Subcutaneous abdominal adipose tissue (tissue), 5 donors: Measurements from ENCODE around the gene DNAJA4.

Experiments used
- H3K27ac ChIP-seq: one replicate; pipeline ENCODE4 v1.7.0; 2013; ENCODE audit warnings: low read depth, mild to moderate bottlenecking, inconsistent platforms, low read length, moderate library complexity
- H3K27me3 ChIP-seq, 5 donors: one replicate each; pipeline ENCODE4 v1.7.0; 2013; ENCODE audit warnings: low read length in 5 of 5, inconsistent platforms in 1 of 5; ENCODE audit not compliant: control insufficient read depth in 5 of 5, insufficient read depth in 4 of 5
- H3K36me3 ChIP-seq, 5 donors: one replicate each; pipeline ENCODE4 v1.7.0; 2013; ENCODE audit warnings: low read length in 5 of 5; ENCODE audit not compliant: control insufficient read depth in 5 of 5, insufficient read depth in 5 of 5
- H3K4me1 ChIP-seq, 5 donors: one replicate each; pipeline ENCODE4 v1.7.0; 2013; ENCODE audit warnings: low read length in 5 of 5, mild to moderate bottlenecking in 3 of 5, moderate library complexity in 1 of 5; ENCODE audit not compliant: control insufficient read depth in 5 of 5, insufficient read depth in 5 of 5
- H3K4me3 ChIP-seq, 5 donors: one replicate each; pipeline ENCODE4 v1.7.0; 2013; ENCODE audit warnings: low read length in 5 of 5, low read depth in 1 of 5
- H3K9ac ChIP-seq, 5 donors: one replicate each; pipeline ENCODE4 v1.7.0; 2013; ENCODE audit warnings: low read length in 5 of 5, mild to moderate bottlenecking in 4 of 5, moderate library complexity in 3 of 5
- H3K9me3 ChIP-seq, 5 donors: one replicate each; pipeline ENCODE4 v1.7.0; 2013; ENCODE audit warnings: low read length in 5 of 5; ENCODE audit not compliant: control insufficient read depth in 5 of 5
- donor health status: healthy.
- donor health status: healthy.
- donor health status: healthy.
- donor health status: healthy.
- donor health status: healthy.

DNAJA4 gene

DNA sequence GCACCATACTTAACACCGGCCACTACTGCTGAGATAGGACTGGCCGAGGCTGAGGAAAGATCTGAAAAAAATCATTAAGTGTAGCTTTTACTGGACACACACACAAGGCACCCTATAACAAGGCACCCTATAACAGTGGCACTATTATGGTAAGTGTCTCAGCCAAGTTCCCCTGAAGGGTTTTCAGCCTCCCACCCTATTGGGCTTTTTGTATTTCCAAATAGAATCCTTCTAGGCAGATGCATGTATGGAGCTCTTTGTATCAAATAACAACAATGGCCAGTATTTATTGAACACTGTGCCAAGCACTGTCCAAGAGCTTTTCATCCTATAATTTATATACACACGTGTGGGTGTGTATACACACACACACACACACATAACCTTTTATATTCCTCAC, 6.7 kb upstream of the DNAJA4 start:
- Histone ChIP-seq H3K27me3 (no peaks in the 10 kb centered on the region), H3K36me3 (no peaks in the 10 kb centered on the region), H3K9me3 (no peaks in the 10 kb centered on the region), H3K4me1 (no peaks in the 10 kb centered on the region), H3K4me3 (no peak overlapping the region), H3K9ac (no peak overlapping the region), H3K27ac (no peak overlapping the region)

DNA sequence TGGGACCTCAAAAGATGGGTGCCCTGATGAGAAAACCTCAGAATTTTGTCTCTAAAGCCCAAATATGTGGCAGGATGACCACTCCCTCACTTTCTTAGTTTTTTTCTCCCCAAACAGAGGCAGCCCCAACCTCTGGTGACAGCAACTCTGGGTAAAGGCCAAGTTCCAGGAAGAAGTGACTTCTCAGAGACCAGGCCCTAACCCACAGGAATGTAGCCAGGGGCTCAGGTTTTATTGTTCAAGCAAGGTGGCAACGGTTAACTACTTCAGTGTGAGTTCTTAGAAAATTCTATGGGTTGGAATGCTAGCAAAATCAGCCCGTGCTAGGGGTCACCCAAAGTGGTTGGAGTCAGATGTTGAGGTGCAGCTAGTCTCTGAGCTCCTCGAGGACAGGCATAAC, 5.1 kb upstream of the DNAJA4 start:
- Histone ChIP-seq H3K4me3 (no peak overlapping the region), H3K36me3 (no peaks in the 10 kb centered on the region), H3K9ac (no peak overlapping the region), H3K4me1 (peaks cover 0 to 8% (median 0%) of the 10 kb centered on the region in 5 donors), H3K27me3 (no peaks in the 10 kb centered on the region), H3K27ac (no peak overlapping the region), H3K9me3 (no peaks in the 10 kb centered on the region)

- Histone ChIP-seq H3K4me1 (peaks cover 0 to 18% (median 9%) of the 10 kb centered on the region in 5 donors), H3K36me3 (no peaks in the 10 kb centered on the region), H3K27ac (no peak overlapping the region), H3K9ac (no peak overlapping the region), H3K27me3 (no peaks in the 10 kb centered on the region), H3K4me3 (no peak overlapping the region), H3K9me3 (no peaks in the 10 kb centered on the region)
Observed at GRCh38 chr15:78260489-78260888, 3.9 kb upstream of the DNAJA4 start.

DNA sequence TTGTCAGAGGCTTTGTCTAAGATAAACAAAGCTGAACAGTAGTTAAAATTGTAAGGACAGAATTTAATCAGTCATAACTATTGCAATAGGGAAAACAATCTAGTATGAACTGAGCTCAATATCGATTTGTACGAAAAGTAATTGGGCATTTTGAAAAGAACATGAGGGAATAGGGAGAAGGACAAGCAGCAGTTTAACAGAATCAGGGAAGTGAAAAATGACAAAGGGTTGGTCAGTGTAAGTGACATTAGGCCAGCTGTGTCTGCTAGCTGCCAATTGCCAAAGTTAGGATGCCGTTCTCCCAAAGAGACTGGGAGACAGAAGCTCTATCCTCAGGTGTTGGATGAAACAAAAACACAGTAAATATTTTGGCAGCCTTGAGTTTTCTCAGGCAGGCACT, 3.3 kb upstream of the DNAJA4 start:
- H3K4me1 ChIP-seq, result peaks cover 2 to 23% (median 14%) of the 10 kb centered on the region in 5 donors
- no peak overlapping the region for H3K9ac ChIP-seq
- no peak overlapping the region for H3K27ac ChIP-seq
- no peaks in the 10 kb centered on the region for H3K36me3 ChIP-seq
- no peaks in the 10 kb centered on the region for H3K27me3 ChIP-seq
- H3K4me3 ChIP-seq, result no peak overlapping the region
- no peaks in the 10 kb centered on the region for H3K9me3 ChIP-seq

DNA sequence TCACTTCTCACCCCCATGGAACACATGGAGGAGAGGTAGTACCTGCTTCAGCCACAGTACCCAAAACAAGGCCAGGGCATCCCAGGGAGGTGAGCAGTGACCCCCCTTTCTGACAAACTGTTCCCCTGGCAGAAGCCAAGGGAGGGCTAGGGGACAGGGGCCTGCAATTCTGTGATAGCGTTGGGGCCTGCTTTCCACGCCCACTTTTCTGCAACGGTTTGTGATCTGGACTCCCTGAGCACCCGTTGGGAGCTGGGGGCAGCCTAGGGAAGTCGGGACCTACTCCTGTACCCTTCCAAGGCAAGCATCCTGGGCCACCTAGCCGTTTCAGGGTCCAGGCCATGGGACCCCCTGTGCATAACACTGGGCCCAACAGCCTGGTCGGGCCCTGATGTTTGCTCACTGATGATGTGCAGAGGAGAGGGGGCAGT, 996 bp upstream of the DNAJA4 start:
- H3K27ac ChIP-seq, result no peak overlapping the region

GRCh38 chr15:78263907-78264303, 457 bp upstream of the DNAJA4 start:
- peak overlapping the region; percentile 70 for H3K27ac ChIP-seq
- H3K9ac ChIP-seq, result peak overlapping the region in 4 of 5 donors; percentile 59 to 79 (median 68)
- H3K9me3 ChIP-seq, result no peaks in the 10 kb centered on the region
- H3K4me3 ChIP-seq, result peak overlapping the region; percentile 31 to 78 (median 55)
- peaks cover 3 to 25% (median 17%) of the 10 kb centered on the region in 5 donors for H3K4me1 ChIP-seq
- H3K36me3 ChIP-seq, result no peaks in the 10 kb centered on the region
- H3K27me3 ChIP-seq, result no peaks in the 10 kb centered on the region

More for the DNA sequence above, 996 bp upstream of the DNAJA4 start:
- Histone ChIP-seq H3K27me3 (no peaks in the 10 kb centered on the region), H3K36me3 (no peaks in the 10 kb centered on the region), H3K9me3 (no peaks in the 10 kb centered on the region), H3K4me1 (peaks cover 3 to 25% (median 17%) of the 10 kb centered on the region in 5 donors), H3K4me3 (peak overlapping the region in 2 of 5 donors; percentile 31 to 55), H3K9ac (no peak overlapping the region)

GRCh38 chr15:78265137-78265460, 737 bp downstream of the DNAJA4 start:
- Histone ChIP-seq H3K9ac (peak overlapping the region; percentile 66 to 88 (median 85)), H3K9me3 (no peaks in the 10 kb centered on the region), H3K27me3 (no peaks in the 10 kb centered on the region), H3K27ac (peak overlapping the region; percentile 31), H3K4me1 (peaks cover 3 to 25% (median 17%) of the 10 kb centered on the region in 5 donors), H3K4me3 (peak overlapping the region; percentile 71 to 82 (median 78)), H3K36me3 (no peaks in the 10 kb centered on the region)

- H3K9me3 ChIP-seq, result no peaks in the 10 kb centered on the region
- H3K27ac ChIP-seq, result peak overlapping the region; percentile 31
- H3K27me3 ChIP-seq, result no peaks in the 10 kb centered on the region
- peaks cover 0 to 3% (median 0%) of the 10 kb centered on the region in 5 donors for H3K36me3 ChIP-seq
- peak overlapping the region in 4 of 5 donors; percentile 76 to 82 (median 80) for H3K4me3 ChIP-seq
- H3K9ac ChIP-seq, result peak overlapping the region in 3 of 5 donors; percentile 82 to 88 (median 85)
- H3K4me1 ChIP-seq, result peaks cover 3 to 25% (median 17%) of the 10 kb centered on the region in 5 donors
Observed at GRCh38 chr15:78265752-78266224, 1.4 kb downstream of the DNAJA4 start.

- Histone ChIP-seq H3K4me1 (peaks cover 3 to 25% (median 17%) of the 10 kb centered on the region in 5 donors), H3K27ac (peak overlapping the region; percentile 13), H3K9ac (no peak overlapping the region), H3K27me3 (no peaks in the 10 kb centered on the region), H3K4me3 (peak overlapping the region in 2 of 5 donors; percentile 76 to 78), H3K36me3 (peaks cover 0 to 7% (median 2%) of the 10 kb centered on the region in 5 donors), H3K9me3 (no peaks in the 10 kb centered on the region)
Observed at GRCh38 chr15:78266229-78266628, 1.9 kb downstream of the DNAJA4 start.

- Histone ChIP-seq H3K27me3 (no peaks in the 10 kb centered on the region), H3K36me3 (peaks cover 0 to 7% (median 4%) of the 10 kb centered on the region in 5 donors), H3K9ac (no peak overlapping the region), H3K27ac (no peak overlapping the region), H3K4me3 (no peak overlapping the region), H3K4me1 (peaks cover 3 to 25% (median 17%) of the 10 kb centered on the region in 5 donors), H3K9me3 (no peaks in the 10 kb centered on the region)
Observed at GRCh38 chr15:78266806-78267205, 2.4 kb downstream of the DNAJA4 start.
